HG02571 (cell line): ENCODE results near the gene ZNF486.
"Not testable (repeated sequence)": the region's sequence is repeated elsewhere in the genome, so short reads cannot be mapped to it uniquely, and the experiment has no call there.

Experiments
- ATAC-seq: cut with Tn5 transposase; IDR thresholded peaks from one replicate; pipeline ENCODE4 v1.9.1; 2021; ENCODE audit warnings: mild to moderate bottlenecking, moderate library complexity; ENCODE audit not compliant: unreplicated experiment

Gene ZNF486

DNA sequence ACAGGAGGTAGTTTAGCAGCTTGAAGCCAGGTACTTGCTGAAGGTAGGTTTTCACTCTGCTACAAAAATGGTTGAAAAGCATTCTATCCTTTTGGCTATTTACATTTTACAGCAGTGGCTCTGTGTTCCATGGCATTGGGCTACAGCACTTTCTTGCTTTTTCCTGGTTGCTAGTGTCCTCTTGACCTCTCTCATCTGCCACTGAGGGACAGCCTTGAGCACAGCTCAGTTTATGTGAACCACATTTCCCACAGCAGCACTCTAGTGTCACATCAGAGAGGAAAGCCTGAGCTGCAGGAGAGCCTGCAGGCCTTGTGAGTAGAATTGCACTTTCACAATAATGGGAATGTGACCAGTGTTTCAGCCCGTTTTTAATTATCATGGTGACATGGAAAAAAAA lies 54.6 kb downstream of the ZNF486 start:
- not testable (repeated sequence) for ATAC-seq

DNA sequence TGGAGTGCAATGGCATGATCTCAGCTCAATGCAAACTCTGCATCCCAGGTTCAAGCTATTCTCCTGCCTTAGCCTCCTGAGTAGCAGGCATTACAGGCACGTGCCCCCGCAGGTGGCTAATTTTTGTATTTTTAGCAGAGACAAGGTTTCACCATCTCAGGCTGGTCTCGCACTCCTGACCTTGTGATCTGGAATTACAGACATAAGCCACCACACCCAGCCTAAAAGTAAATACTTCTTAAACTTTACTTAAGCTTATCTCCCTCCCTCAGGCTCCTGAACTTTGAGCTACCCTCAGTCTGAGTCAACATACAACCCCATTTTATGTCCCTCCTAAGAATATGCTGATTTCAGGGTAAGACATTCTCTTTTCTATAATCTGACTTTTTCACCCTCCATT lies 66.1 kb downstream of the ZNF486 start:
- no peak for ATAC-seq

DNA sequence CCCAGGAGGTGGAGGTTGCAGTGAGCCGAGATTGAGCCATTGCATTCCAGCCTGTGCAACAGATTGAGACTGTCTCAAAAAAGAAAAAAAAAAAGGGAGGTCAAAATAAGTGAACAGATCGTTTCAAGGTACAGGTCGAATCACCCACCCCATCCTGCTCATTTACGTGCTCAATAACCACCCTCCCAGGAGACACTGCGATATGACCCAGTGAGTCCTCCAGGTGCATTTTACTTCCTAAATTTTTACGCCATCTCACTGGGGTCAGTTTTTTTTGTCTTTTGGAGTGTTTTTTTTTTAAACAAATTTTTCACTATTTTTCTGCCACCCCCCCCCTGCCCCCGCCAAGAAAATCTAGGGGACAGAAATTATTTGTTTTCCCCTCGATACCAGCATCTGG lies 68.1 kb downstream of the ZNF486 start:
- no peak for ATAC-seq

DNA sequence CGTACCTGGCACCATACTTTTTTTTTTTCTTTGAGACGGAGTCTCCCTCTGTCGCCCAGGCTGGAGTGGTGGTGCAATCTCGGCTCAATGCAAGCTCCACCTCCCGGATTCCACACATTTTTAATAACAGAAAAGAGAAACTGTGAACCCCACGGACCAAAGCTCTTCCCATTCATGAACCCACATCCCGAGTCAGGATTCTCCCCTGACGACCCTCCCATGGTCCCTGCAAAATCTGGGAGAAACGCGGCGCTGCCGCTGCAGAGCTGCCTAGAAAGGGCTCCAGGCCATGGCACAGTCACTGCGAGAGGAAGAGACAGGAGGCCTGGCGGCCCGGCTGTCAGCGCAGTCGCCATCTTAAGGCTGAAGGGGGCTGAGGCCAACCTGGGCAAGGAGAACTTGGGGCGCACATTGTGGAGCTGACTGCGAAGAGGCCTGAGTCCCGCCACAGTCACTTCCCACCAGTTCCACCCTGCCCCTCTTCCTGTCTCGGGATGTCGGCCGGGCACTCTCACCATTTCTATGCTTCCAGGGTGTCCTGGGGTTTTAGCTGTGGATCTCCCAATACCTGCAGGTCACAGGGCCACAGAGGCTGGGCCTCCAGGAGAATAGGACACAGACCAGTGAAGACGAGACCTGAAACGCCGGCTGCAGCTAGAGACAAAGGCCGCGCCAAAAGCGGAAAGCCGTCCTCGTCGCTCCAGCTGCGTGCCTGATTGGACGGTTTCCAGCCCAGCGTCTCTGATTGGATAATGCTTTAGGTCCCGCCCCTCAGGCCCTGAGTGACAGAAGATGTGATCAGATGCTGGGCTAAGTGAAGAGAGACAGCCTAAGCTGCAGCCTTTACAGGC lies 71.0 kb downstream of the ZNF486 start:
- peak; percentile 72 for ATAC-seq

DNA sequence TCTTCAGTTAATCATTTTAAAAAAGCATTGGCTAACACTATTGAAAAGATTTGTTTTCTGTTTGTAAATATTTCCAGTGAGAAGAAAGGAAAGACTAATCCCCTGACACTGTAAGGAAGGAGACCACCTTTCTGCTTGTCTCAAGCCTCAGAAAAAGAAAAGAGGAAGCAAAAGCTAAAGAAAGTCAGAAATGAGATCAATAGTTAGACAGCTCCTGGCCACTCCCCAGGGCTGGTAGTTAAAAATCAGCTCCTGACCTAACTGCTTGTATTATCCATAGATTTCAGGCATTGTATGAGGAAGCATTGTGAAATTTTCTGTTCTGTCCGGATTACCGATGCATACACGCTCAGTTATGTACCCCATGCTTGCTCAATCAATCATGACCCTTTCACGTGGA lies 76.6 kb downstream of the ZNF486 start:
- ATAC-seq = no peak

DNA sequence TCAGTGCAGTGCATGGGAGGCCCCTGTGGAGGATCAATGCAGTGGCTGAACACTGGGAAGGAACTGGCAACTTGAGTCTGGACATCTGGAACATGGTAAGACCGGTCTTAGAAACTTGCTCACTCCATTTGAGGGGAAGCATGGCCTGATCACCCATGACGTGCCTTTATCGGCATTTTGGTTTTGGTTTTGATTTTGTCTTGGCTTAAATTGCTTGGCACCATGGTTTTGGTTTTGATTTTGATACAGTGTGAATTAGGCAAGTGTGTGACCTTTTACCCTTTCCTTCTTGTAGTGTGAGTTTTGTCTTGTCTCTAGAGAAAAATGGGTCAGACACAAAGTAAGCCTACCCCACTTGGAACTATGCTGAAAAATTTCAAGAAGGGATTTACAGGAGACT lies 77.3 kb downstream of the ZNF486 start:
- ATAC-seq = no peak

DNA sequence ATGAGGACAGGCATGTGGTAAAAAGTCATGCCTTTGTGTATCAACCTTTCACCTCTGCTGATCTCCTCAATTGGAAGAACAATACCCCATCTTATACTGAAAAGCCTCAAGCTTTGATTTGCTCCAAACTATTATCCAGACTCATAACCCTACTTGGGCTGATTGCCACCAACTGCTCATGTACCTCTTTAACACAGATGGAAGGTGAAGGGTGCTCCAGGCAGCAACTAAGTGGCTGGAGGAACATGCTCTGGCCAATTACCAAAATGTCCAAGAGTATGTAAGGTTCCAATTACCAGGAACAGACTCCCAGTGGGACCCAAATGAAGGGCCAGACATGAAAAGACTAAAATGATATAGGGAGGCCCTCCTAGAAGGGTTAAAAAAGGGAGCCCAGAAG lies 78.3 kb downstream of the ZNF486 start:
- ATAC-seq = no peak

DNA sequence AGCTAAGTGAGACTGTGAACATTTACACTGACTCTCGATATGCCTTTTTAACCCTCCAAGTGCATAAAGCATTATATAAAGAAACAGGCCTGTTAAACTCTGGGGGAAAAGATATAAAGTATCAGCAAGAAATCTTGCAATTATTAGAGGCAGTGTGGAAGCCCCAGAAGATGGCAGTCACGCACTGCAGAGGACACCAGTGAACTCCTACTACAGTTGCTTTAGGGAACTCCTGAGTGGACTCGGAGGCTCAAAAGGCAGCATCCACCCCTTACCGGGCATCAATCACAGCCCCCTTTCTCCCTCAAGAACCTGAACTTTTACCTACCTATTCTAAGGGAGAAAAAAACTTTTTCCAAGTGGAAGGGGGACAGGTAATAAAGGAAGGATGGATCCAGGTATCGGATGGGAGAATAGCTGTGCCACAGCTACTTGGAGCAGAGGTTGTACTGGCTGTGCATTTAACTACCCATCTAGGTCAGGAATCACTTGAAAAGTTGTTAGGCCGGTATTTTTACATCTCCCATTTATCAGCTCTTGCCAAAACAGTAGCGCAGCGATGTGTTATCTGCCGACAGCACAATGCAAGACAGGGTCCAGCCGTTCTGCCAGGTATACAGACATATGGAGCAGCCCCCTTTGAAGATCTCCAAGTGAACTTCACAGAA lies 80.1 kb downstream of the ZNF486 start:
- ATAC-seq = no peak

DNA sequence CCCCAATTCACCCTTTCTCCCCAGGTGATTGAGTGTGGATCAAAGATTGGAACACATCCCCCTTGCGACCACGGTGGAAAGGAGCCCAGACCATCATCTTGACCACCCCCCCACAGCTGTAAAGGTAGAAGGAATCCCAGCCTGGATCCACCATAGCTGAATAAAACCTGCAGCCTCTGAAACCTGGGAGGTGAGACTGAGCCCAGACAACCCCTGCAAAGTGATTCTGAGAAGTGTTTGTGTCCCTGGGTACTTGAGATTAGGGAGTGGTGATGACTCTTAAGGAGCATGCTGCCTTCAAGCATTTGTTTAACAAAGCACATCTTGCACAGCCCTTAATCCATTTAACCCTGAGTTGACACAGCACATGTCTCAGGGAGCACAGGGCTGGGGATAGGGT lies 81.2 kb downstream of the ZNF486 start:
- ATAC-seq = not testable (repeated sequence)
